ENCODE data around the gene BICDL1. TPM values are rescaled to one million over a fixed set of nuclear protein-coding genes. Genes with fewer than 3 reads are reported as not detected.
A peak's percentile ranks its signal among the peaks of the same experiment; 100 is the strongest.

BICDL1 gene
- total RNA-seq, 2 donors from 2014 or later: 0.51 to 0.57 TPM

DNA sequence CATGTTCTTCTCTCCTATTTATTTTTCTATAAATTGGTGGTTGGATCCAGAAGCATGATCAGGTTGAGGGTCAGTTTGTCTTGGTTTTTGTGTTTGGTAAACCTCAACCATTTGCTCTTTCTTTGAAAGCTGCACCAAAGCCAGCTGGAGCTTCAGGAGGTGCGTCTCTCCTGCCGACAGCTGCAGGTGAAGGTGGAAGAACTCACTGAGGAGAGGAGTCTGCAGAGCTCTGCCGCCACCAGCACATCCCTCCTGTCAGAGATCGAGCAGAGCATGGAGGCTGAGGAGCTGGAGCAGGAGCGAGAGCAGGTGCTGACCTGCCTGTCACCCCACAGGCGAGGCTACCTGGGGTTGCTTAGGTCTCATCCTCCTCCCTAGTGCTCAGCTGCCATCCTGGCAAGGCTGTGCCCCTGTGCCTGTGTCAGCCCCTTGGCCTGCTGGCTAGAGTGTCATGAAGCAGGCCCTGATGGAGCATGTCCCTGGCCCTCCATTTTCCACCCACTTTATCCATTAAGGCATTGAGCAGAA is 82.5 kb downstream of the BICDL1 start:
- DNase-seq (ENCODE audit: low spot score): no peak
- intact Hi-C loops (cut with DNase I): no loop called here

DNA sequence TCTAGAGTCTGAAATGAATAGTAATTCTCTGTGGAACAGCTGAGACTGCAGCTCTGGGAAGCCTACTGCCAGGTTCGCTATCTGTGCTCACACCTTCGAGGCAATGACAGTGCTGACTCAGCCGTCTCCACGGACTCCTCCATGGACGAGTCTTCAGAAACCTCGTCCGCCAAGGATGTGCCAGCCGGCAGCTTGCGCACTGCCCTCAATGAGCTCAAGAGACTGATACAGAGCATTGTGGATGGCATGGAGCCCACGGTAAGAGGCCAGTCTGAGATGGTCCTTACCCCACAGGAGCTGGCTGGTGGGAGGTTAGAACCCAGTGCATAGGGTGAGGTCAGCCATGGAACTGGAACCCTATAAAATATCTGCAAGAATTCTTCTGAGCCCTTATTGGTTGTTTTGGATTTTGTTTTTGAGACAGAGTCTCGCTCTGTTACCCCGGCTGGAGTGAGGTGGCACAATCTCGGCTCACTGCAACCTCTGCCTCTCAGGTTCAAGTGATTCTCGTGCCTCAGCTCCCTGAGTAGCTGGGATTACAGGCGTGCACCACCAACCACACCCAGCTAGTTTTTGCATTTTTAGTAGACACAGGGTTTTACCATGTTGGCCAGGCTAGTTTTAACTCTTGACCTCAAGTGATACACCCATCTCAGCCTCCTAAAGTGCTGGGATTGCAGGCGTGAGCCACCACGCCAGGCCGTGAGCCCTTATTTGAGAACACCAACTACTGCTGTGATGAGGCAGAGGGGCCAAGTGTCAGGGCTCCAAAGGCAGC is 83.6 kb downstream of the BICDL1 start:
- no peak for DNase-seq (ENCODE audit: low spot score)
- intact Hi-C loops (cut with DNase I): no loop called here

DNA sequence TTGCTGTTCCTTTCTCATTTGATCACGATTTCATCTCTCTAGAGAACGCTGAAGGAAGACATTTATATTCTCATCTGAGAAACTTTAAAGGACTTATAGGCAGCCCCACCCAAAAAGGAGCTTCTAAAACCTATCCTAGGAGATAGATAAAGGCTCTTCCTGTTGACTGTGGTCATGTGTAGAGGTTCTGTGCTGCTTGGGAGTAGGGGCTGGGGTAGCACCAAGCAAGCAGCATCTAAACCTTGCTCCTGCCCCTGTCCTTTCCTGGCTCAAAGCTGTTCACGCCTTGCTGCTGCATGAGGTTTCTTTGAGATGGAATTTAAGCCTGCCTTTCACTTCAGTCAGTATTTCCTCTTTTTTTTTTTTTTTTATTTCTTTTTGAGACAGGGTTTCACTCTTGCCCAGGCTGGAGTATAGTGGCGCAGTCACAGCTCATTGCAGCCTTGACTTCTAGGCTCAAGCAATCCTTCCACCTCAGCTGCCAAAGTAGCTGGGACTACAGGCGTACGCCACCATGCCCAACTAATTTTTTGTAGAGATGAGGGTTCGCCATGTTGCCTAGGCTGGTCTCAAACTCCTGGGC is 86.1 kb downstream of the BICDL1 start:
- intact Hi-C loops (cut with DNase I): no loop called here
- DNase-seq (ENCODE audit: low spot score): peak; percentile 30

- DNase-seq (ENCODE audit: low spot score): peak; percentile 66
- intact Hi-C loops (cut with DNase I): no loop called here
Observed at GRCh38 chr12:120076651-120077050, 87.6 kb downstream of the BICDL1 start.

DNA sequence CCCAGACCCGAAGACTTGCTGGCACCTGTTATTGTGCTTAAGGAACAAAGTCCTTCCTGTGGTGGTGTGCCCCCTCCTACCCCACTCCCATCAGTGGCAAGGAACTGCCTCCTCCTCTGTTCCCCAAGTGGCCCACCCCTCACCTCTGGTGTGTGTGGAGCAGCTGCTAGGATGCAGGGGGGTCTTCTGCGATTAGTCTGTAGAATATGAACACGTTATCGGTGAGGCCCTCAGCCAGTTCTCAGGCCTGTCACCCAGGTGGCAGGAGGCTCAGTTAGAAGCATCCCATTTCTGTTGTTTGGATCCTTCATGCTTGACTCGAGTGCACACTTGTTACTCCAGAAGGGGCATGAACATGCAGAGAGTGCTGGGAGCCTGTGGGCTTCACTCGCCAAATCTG is 88.2 kb downstream of the BICDL1 start:
- DNase-seq (ENCODE audit: low spot score): peak; percentile 32
- intact Hi-C loops (cut with DNase I): no loop called here

- intact Hi-C loops (cut with DNase I): no loop called here
- DNase-seq (ENCODE audit: low spot score): peak; percentile 60
Observed at GRCh38 chr12:120078868-120079267, 89.8 kb downstream of the BICDL1 start.

DNA sequence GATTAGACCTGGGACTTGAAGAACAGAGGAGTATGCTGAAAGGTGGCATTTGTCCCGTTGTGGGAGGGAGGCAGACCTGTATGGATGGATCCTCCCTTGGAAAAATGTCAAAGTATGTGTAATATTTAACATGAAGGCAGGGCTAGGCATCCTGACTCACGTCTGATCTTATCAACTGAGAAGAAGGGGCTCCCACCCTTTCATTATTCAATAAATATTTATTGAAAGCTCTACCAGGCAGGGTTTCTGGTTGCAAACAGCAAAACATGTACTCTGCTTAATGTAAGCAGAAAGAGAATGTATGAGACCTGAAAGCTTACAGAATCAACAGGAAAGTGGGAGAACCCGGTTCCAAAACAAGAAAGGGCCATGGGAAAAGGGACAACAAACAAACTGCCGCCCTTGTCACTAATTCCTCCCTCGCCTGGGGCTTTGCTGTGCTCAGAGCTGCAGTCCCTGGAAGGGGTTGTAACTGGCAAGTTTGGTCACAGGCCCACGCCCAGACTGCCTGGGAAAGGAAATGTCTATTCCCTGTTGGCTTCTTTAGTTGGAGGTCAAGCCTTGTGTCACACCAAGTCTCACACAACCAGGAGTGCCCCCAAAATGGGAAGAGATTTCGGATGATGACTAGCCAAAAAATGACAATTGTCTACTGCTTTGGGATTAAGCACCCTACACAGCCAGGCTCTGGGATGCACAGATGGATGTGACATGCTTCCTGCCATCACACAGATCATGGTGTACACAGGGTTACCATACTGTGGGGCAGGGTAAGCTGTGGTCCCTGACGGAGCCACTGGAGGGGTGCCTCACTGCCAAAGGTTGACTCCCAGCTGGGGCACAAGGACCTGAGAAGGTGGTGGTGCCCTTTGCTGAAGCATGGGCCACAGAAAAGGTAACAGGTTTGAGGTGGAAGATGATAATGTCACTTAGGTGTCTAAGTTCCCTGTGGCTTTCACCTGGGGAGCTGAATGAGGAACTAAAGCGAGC is 90.7 kb downstream of the BICDL1 start:
- intact Hi-C loops (cut with DNase I): no loop called here
- DNase-seq (ENCODE audit: low spot score): peak; percentile 29

GRCh38 chr12:120081641-120082040 is 92.6 kb downstream of the BICDL1 start:
- intact Hi-C loops (cut with DNase I): no loop called here
- DNase-seq (ENCODE audit: low spot score): no peak

- DNase-seq (ENCODE audit: low spot score): peak; percentile 5
Observed at GRCh38 chr12:120085920-120086645, 97.0 kb downstream of the BICDL1 start.

GRCh38 chr12:120086801-120087621 is 98.0 kb downstream of the BICDL1 start:
- intact Hi-C loops (cut with DNase I): no loop called here
- DNase-seq (ENCODE audit: low spot score): peak; percentile 100

More at GRCh38 chr12:120085920-120086645, 97.0 kb downstream of the BICDL1 start:
- intact Hi-C loops (cut with DNase I): no loop called here

GRCh38 chr12:120089105-120089504 is 100.1 kb downstream of the BICDL1 start:
- intact Hi-C loops (cut with DNase I): no loop called here

DNA sequence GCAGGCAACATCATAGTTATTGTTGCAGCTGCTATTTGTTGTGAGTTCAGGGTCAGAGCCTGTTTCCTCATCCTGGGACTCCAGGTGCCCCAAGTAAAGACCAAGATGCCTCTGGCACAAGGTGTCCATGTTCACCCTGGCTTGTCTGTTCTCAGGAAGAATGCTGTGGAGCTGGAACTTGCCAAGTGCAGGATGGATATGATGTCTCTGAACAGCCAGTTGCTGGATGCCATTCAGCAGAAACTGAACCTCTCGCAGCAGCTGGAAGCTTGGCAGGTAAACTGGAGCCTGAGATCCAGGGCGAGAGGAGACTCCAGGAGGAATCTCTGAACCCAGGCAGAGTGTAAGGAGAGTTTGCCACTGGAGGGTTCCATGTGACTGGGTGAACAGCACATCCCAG is 100.8 kb downstream of the BICDL1 start:
- intact Hi-C loops (cut with DNase I): no loop called here
- DNase-seq (ENCODE audit: low spot score): peak; percentile 24

More at GRCh38 chr12:120089105-120089504, 100.1 kb downstream of the BICDL1 start:
- no peak for DNase-seq (ENCODE audit: low spot score)

DNA sequence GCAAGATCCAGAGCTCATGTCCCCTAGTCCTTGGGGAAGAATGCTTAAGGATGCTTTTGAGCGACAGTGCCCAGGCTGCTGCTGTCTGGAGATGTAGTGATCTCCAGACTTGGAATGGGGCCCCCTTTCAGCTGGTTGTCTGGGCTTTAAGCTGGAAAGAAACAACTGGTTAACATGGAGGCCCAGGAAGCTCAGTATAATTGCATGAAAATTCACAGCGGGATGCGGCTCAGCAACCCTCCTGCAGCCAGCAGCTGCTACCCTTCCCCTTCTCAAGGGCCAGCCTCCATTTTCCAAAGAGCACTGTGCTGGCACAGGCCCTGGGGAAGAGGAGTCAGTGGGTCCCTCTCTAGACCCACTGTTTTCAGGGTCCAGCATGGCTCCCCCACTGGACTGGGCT is 101.2 kb downstream of the BICDL1 start:
- DNase-seq (ENCODE audit: low spot score): no peak
- intact Hi-C loops (cut with DNase I): no loop called here

DNA sequence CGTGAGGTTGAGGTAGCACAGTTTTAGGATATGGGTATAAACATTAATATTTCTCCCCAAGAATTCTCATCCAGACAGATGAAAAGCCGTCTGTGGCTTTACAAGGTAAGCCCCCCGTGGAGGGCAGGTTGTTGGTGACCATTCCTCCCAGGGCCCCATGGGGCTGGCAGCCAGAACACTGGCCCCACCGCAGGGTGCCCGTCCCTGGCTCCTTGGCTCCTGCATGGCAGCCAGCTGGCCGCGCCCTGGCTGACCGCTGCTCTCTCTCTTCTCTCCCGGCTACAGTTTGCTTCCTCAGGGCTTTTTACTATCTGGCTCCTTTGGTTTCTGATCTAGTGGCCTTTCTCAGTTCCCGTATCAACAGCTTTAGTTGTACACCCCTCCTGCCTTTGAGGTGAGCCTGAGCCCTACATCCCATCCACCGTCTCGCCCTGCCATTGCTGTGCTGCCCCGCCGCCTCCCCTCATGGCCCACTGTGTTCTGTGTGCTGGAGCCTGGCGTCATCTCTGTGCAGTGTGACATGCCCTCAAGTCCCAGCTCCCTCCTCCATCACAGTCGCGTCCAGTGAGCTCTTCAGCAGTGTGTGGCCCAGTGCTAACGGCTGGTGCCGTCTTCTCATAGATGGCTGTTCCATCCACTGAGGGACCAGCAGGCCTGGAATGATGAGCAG is 101.7 kb downstream of the BICDL1 start:
- intact Hi-C loops (cut with DNase I): no loop called here
- DNase-seq (ENCODE audit: low spot score): no peak

DNA sequence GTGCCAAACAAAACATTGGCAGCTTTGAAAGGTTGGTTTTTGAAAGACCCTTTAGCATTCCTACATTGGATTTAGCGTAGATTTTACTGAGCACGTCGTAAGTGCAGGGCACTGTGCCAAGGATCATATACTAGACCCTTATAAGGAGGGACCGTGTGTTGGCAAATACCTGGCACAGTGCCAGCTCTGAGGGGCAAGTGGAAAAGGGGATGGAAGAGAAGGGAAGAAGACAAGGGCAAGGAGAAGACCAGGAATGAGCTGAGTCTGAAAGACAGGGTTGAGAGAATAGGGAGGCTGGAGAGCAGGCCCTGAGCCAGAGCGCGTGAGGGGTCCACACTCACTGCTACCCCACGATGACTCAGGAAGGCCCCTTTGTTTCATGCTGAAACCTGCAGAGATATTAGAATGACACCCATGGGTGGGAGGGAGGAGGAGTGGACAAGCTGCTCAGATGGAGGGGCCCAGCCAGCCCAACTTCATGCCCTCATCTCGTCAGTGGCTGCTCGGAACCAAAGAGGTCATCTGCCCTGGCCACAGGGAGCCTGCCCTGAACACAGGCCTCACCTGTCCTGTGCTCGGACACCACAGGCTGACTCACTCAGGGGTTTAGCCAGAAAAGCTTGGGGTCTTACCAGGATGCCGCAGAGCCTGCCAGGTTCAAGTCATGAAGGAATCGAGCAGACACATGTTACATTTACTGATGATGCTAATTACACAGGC is 102.5 kb downstream of the BICDL1 start:
- no peak for DNase-seq (ENCODE audit: low spot score)
- intact Hi-C loops (cut with DNase I): no loop called here

DNA sequence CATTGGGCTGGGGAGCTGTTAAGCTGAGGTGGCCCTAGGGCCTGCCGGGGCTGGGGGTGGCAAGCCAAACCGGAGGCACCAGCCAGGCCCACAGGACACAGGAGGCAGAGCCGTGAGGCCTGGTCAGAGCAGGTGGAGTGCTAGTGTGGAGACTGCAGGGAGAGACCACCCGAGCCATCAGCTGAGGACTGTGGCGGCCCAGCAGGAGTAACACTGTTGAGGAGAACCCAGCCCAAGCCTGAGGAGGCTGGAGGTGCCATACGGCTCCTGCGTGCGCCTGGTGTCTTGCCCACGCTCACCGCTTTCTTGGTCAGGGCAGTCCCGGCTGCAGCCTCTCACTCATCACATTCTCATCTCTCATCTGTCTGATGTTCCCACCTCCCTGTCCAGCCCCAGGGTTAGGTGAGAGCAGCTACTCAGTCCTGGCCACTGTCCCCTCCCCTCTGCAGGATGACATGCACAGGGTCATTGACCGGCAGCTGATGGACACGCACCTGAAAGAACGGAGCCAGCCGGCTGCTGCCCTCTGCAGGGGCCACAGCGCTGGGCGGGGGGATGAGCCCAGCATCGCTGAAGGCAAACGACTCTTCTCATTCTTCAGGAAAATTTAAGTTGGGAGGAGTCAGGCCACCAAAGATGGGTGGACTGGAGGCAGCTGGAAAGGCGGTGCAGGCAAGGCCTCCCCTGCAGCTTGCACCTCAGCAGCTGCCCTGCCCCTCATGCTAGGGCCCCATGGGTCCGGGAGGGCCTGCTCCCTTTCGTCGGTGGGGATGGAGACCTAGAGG is 103.7 kb downstream of the BICDL1 start:
- no peak for DNase-seq (ENCODE audit: low spot score)
- intact Hi-C loops (cut with DNase I): loop anchor here in 1 of 2 donors (1.0 kb wide), 1 partner anchor 23 kb away; no protein-coding TSS in a partner anchor
